HCT116 (cell line): ENCODE data around the gene IFT122. TPM values are rescaled to one million over a fixed set of nuclear protein-coding genes. Genes with fewer than 3 reads are reported as not detected.

ENCODE experiments used
- ATAC-seq: fragments of 200-7000 bp; cut with Tn5 transposase; 2 replicates; pipeline ENCODE4 v1.9.1; 2020; ENCODE audit warnings: mild to moderate bottlenecking, moderate library complexity
- BruUV-seq: library from RNA; stranded (reverse); fragments of 400-500 nt; replicated peaks from 2 replicates; lab custom pipeline; 2021; lab: Mats Ljungman, UMichigan
- CTCF ChIA-PET: fragments of 300-600 bp; sonication (Branson Sonifier 250); formaldehyde crosslinking; loops from one replicate; lab custom pipeline; 2021; ENCODE audit warnings: antibody characterized with exemption; lab: Charles Lee
- POLR2A ChIA-PET: fragments of 300-600, 350-600 bp; sonication (Branson Sonifier 250); formaldehyde crosslinking; loops from one replicate; lab custom pipeline; 2021; ENCODE audit warnings: antibody characterized with exemption; lab: Charles Lee
- RAD21 ChIA-PET, 2 experiments: fragments of 300-600 bp; sonication (Branson Sonifier 250); formaldehyde crosslinking; loops; one replicate each; lab custom pipeline; 2023; ENCODE audit warnings: low total read pairs in 2 of 2; ENCODE audit not compliant: uncharacterized antibody in 2 of 2, unreplicated experiment in 2 of 2, low non-redundant PET in 1 of 2; lab: Charles Lee
- DNase-seq: peaks from one replicate; pipeline ENCODE4 v3.0.0-alpha.2; 2010; ENCODE audit warnings: low read depth, low spot score
- H2AFZ ChIP-seq: fragments of 200-600 bp; shearing (Covaris generic), sonication (generic); 2 replicates; pipeline ENCODE4 v1.6.1; 2017; ENCODE audit warnings: low read depth, mixed run types, mixed read lengths, antibody characterized with exemption, low read length; ENCODE audit not compliant: poor library complexity, severe bottlenecking
- H3K27ac ChIP-seq: 2 replicates; pipeline ENCODE4 v1.5.1; 2012; ENCODE audit warnings: low read depth, low read length
- H3K27me3 ChIP-seq: fragments of 200-600 bp; sonication (generic); 2 replicates; pipeline ENCODE4 v1.6.1; 2016; ENCODE audit warnings: mixed run types, low read length, mixed read lengths; ENCODE audit not compliant: insufficient read depth
- H3K36me3 ChIP-seq, 2 experiments: fragments of 200-500 bp in 1 of 2; fragments of 200-600 bp in 1 of 2; sonication (Bioruptor generic) in 1 of 2; sonication (generic) in 1 of 2; 2 replicates each; pipeline versions ENCODE4 v1.5.1 to v1.6.1; 2014 to 2016; ENCODE audit warnings: low read length in 2 of 2, inconsistent platforms in 1 of 2, mixed read lengths in 1 of 2, mixed run types in 1 of 2; ENCODE audit not compliant: insufficient read depth in 2 of 2, control insufficient read depth in 1 of 2
- H3K4me1 ChIP-seq, 2 experiments: fragments of 200-600 bp in 1 of 2; sonication (generic) in 1 of 2; 2 replicates each; pipeline versions ENCODE4 v1.5.1 to v1.6.1; 2012 to 2017; ENCODE audit warnings: low read length in 2 of 2, inconsistent platforms in 1 of 2, mild to moderate bottlenecking in 1 of 2, mixed read lengths in 1 of 2, mixed run types in 1 of 2, moderate library complexity in 1 of 2; ENCODE audit not compliant: insufficient read depth in 2 of 2, control insufficient read depth in 1 of 2
- H3K4me2 ChIP-seq: fragments of 200-600 bp; sonication (generic); 2 replicates; pipeline ENCODE4 v1.6.1; 2017; ENCODE audit warnings: mixed run types, low read length, mixed read lengths
- H3K4me3 ChIP-seq, 2 experiments: fragments of 200-600 bp in 1 of 2; sonication (generic) in 1 of 2; replicated peaks in 1 of 2; 2 replicates each; pipeline ENCODE4 v1.5.1; 2011 to 2016; ENCODE audit warnings: low read length in 2 of 2, control low read depth in 1 of 2, low read depth in 1 of 2, mild to moderate bottlenecking in 1 of 2, mixed read lengths in 1 of 2, mixed run types in 1 of 2
- H3K79me2 ChIP-seq: fragments of 200-600 bp; sonication (generic); 2 replicates; pipeline ENCODE4 v1.6.1; 2017; ENCODE audit warnings: mild to moderate bottlenecking, mixed run types, low read length, moderate library complexity, mixed read lengths; ENCODE audit not compliant: insufficient read depth
- H3K9ac ChIP-seq: fragments of 200-600 bp; sonication (generic); 2 replicates; pipeline ENCODE4 v1.6.1; 2016; ENCODE audit warnings: low read length, mixed read lengths
- H3K9me2 ChIP-seq: fragments of 200-600 bp; sonication (generic), shearing (Covaris generic); 2 replicates; pipeline ENCODE4 v1.6.1; 2017; ENCODE audit warnings: mixed run types, mild to moderate bottlenecking, moderate library complexity; ENCODE audit not compliant: insufficient read depth
- H3K9me3 ChIP-seq, 2 experiments: fragments of 200-500 bp in 1 of 2; fragments of 200-600 bp in 1 of 2; sonication (Bioruptor generic) in 1 of 2; sonication (generic) in 1 of 2; 2 replicates each; pipeline ENCODE4 v1.6.1; 2014 to 2017; ENCODE audit warnings: low read length in 2 of 2, mixed read lengths in 2 of 2, inconsistent platforms in 1 of 2, low read depth in 1 of 2, mild to moderate bottlenecking in 1 of 2, mixed run types in 1 of 2, moderate library complexity in 1 of 2; ENCODE audit not compliant: control insufficient read depth in 1 of 2, insufficient read depth in 1 of 2
- H4K20me1 ChIP-seq: fragments of 200-600 bp; sonication (generic), shearing (Covaris generic); 2 replicates; pipeline ENCODE4 v1.6.1; 2017; ENCODE audit warnings: mixed run types, mild to moderate bottlenecking, moderate library complexity; ENCODE audit not compliant: insufficient read depth
- CBX3 ChIP-seq: IDR thresholded peaks from 2 replicates; pipeline ENCODE4 v1.6.1; 2012; ENCODE audit warnings: low read depth
- CEBPB ChIP-seq: IDR thresholded peaks from 2 replicates; pipeline ENCODE4 v1.6.1; 2012; ENCODE audit warnings: low read depth
- EGR1 ChIP-seq: IDR thresholded peaks from 2 replicates; pipeline ENCODE4 v1.6.1; 2012; ENCODE audit warnings: low read depth
- ELF1 ChIP-seq: IDR thresholded peaks from 2 replicates; pipeline ENCODE4 v1.6.1; 2012; ENCODE audit warnings: low read depth, borderline replicate concordance
- JUND ChIP-seq: IDR thresholded peaks from 2 replicates; pipeline ENCODE4 v1.6.1; 2012
- SRF ChIP-seq: IDR thresholded peaks from 2 replicates; pipeline ENCODE4 v1.6.1; 2012; ENCODE audit warnings: low read depth
- TCF7L2 ChIP-seq: IDR thresholded peaks from 2 replicates; pipeline ENCODE4 v1.7.0; 2011; ENCODE audit warnings: borderline replicate concordance, inconsistent platforms; ENCODE audit not compliant: insufficient read depth, insufficient read length; ENCODE audit errors: extremely low read depth
- YY1 ChIP-seq: IDR thresholded peaks from 2 replicates; pipeline ENCODE4 v1.6.1; 2011; ENCODE audit warnings: low read length, low read depth, moderate library complexity, mild to moderate bottlenecking; ENCODE audit not compliant: insufficient replicate concordance; ENCODE audit errors: extremely low read depth
- ZFX ChIP-seq: fragments of 450-650 bp; IDR thresholded peaks from 2 replicates; pipeline ENCODE4 v1.6.1; 2017
- ZNF274 ChIP-seq: fragments of 200-500 bp; sonication (Bioruptor generic); IDR thresholded peaks from 2 replicates; pipeline ENCODE4 v1.6.1; 2014; ENCODE audit warnings: mild to moderate bottlenecking, low read depth, low read length, inconsistent platforms
- intact Hi-C: fragments of 100-400 bp; cut with micrococcal nuclease; formaldehyde crosslinking; loops from 2 replicates; pipeline ENCODE4 v1.10.0; 2022
- total RNA-seq: library from RNA; stranded (reverse); gene quantifications from one replicate; pipeline ENCODE4 v1.2.1, GENCODE V29; 2021; ENCODE audit not compliant: unreplicated experiment
- TF ChIP-seq, protein P1 (sequence below): IDR thresholded peaks from 2 replicates; pipeline ENCODE4 v1.6.1; 2012
- TF ChIP-seq, protein P2 (sequence below): IDR thresholded peaks from 2 replicates; pipeline ENCODE4 v1.6.1; 2012; ENCODE audit warnings: low read depth
- TF ChIP-seq, protein P3 (sequence below): IDR thresholded peaks from 2 replicates; pipeline ENCODE4 v1.6.1; 2011; ENCODE audit warnings: mild to moderate bottlenecking, low read length, moderate library complexity; ENCODE audit not compliant: insufficient replicate concordance; ENCODE audit errors: extremely low read depth

The IFT122 gene
- total RNA-seq, 1 experiment from 2014 or later, result 21.4 TPM

DNA sequence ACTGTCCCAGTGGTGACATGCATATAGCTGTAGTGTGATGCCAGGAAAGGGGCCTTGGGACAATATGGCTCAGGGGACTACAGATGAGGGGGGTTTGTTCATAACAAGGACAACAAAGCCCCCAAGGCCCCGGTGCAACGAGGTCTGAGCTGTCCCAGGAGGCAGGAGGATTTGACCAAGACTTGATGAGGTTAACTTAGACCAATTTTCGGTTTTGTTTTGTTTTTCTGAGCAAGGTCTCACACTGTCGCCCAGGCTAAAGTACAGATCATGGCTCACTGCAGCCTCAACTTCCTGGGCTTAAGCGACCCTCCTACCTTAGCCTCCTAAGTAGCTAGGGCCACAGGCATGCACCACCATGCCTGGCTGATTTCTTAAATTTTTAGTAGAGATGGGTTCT lies 35.4 kb upstream of the IFT122 start:
- no peak for ATAC-seq
- TF ChIP-seq, protein P1, sequence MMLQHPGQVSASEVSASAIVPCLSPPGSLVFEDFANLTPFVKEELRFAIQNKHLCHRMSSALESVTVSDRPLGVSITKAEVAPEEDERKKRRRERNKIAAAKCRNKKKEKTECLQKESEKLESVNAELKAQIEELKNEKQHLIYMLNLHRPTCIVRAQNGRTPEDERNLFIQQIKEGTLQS, result no peak
- TF ChIP-seq TCF7L2 (no peak), YY1 (no peak), ELF1 (no peak), ZFX (no peak), CBX3 (no peak), EGR1 (no peak), JUND (no peak), ZNF274 (no peak), SRF (no peak), CEBPB (no peak)
- TF ChIP-seq, protein P2, sequence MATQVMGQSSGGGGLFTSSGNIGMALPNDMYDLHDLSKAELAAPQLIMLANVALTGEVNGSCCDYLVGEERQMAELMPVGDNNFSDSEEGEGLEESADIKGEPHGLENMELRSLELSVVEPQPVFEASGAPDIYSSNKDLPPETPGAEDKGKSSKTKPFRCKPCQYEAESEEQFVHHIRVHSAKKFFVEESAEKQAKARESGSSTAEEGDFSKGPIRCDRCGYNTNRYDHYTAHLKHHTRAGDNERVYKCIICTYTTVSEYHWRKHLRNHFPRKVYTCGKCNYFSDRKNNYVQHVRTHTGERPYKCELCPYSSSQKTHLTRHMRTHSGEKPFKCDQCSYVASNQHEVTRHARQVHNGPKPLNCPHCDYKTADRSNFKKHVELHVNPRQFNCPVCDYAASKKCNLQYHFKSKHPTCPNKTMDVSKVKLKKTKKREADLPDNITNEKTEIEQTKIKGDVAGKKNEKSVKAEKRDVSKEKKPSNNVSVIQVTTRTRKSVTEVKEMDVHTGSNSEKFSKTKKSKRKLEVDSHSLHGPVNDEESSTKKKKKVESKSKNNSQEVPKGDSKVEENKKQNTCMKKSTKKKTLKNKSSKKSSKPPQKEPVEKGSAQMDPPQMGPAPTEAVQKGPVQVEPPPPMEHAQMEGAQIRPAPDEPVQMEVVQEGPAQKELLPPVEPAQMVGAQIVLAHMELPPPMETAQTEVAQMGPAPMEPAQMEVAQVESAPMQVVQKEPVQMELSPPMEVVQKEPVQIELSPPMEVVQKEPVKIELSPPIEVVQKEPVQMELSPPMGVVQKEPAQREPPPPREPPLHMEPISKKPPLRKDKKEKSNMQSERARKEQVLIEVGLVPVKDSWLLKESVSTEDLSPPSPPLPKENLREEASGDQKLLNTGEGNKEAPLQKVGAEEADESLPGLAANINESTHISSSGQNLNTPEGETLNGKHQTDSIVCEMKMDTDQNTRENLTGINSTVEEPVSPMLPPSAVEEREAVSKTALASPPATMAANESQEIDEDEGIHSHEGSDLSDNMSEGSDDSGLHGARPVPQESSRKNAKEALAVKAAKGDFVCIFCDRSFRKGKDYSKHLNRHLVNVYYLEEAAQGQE, result no peak
- TF ChIP-seq, protein P3, sequence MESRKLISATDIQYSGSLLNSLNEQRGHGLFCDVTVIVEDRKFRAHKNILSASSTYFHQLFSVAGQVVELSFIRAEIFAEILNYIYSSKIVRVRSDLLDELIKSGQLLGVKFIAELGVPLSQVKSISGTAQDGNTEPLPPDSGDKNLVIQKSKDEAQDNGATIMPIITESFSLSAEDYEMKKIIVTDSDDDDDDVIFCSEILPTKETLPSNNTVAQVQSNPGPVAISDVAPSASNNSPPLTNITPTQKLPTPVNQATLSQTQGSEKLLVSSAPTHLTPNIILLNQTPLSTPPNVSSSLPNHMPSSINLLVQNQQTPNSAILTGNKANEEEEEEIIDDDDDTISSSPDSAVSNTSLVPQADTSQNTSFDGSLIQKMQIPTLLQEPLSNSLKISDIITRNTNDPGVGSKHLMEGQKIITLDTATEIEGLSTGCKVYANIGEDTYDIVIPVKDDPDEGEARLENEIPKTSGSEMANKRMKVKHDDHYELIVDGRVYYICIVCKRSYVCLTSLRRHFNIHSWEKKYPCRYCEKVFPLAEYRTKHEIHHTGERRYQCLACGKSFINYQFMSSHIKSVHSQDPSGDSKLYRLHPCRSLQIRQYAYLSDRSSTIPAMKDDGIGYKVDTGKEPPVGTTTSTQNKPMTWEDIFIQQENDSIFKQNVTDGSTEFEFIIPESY, result no peak
- TF ChIP-seq, all 23 proteins: peak for 0
- H2AFZ ChIP-seq, result no peak overlapping the region
- peaks cover 0 to 6% of the 10 kb centered on the region in 2 experiments; a peak in 2 of 4 replicates for H3K4me1 ChIP-seq
- H3K9me2 ChIP-seq, result no peaks in the 10 kb centered on the region
- no peaks in the 10 kb centered on the region for H4K20me1 ChIP-seq
- no peak overlapping the region for H3K9ac ChIP-seq
- ChIA-PET RAD21 (no interaction called here), CTCF (no interaction called here), POLR2A (no interaction called here)
- intact Hi-C loops, result no loop called here
- no peaks in the 10 kb centered on the region for H3K27me3 ChIP-seq
- no peaks in the 10 kb centered on the region for H3K79me2 ChIP-seq
- H3K9me3 ChIP-seq, result no peaks in the 10 kb centered on the region
- H3K27ac ChIP-seq, result no peak overlapping the region
- H3K4me2 ChIP-seq, result no peak overlapping the region
- H3K4me3 ChIP-seq, result no peak overlapping the region
- DNase-seq, result no peak
- no TSS peak for BruUV-seq
- no peaks in the 10 kb centered on the region for H3K36me3 ChIP-seq
